K562 (cell line): Measurements from ENCODE around the gene BTD. TPM values are rescaled to one million over a fixed set of nuclear protein-coding genes. Genes with fewer than 3 reads are reported as not detected.

Experiments
- ATAC-seq: fragments of 200-7000 bp; cut with Tn5 transposase; 3 replicates; pipeline ENCODE4 v1.9.1; 2020; ENCODE audit warnings: moderate library complexity
- BruUV-seq: library from RNA; stranded (reverse); fragments of 400-500 nt; replicated peaks from 2 replicates; lab custom pipeline; 2021; lab: Mats Ljungman, UMichigan
- CTCF ChIA-PET: fragments of 300-600 bp; formaldehyde crosslinking; extraction: SDS; loops from one replicate; lab custom pipeline; 2021; ENCODE audit warnings: low intra/inter-chr PET ratio; lab: Yijun Ruan, JAX
- POLR2A ChIA-PET: fragments of 300-600, 350-650 bp; sonication (Branson Sonifier 250); formaldehyde crosslinking; extraction: SDS; loops from one replicate; lab custom pipeline; 2021; ENCODE audit warnings: antibody characterized with exemption, inconsistent platforms; lab: Yijun Ruan, JAX
- DNase-seq, 4 experiments: peaks; one replicate each; pipeline versions ENCODE4 v3.0.0 to v3.0.0-alpha.2; 2011 to 2018; ENCODE audit warnings: low spot score in 3 of 4, mixed read lengths in 3 of 4; ENCODE audit errors: extremely low read depth in 1 of 4
- FAIRE-seq: peaks from 2 replicates; lab custom pipeline; 2011; peaks lifted over from hg19 to GRCh38; lab: Jason Lieb, UNC
- H2AFZ ChIP-seq: 2 replicates; pipeline ENCODE4 v1.6.0; 2011; ENCODE audit warnings: low read depth, low read length, control low read depth, inconsistent platforms
- H3K27ac ChIP-seq: fragments of 200-600 bp; 3 replicates; pipeline ENCODE4 v1.8.0; 2011; ENCODE audit warnings: low read depth, mild to moderate bottlenecking, control low read depth, inconsistent platforms, low read length, moderate library complexity, mixed read lengths; ENCODE audit errors: extremely low read depth
- H3K27me3 ChIP-seq, 2 experiments: fragments of 300-600 bp in 1 of 2; 2 replicates in 1 of 2; 3 replicates in 1 of 2; pipeline versions ENCODE4 v1.6.0 to v1.8.0; 2011; ENCODE audit warnings: inconsistent platforms in 2 of 2, low read length in 2 of 2, mild to moderate bottlenecking in 1 of 2, mixed read lengths in 1 of 2, moderate library complexity in 1 of 2; ENCODE audit not compliant: control insufficient read depth in 2 of 2, insufficient read depth in 2 of 2
- H3K36me3 ChIP-seq: fragments of 300-600 bp; 3 replicates; pipeline ENCODE4 v1.8.0; 2011; ENCODE audit warnings: mild to moderate bottlenecking, low read length, inconsistent platforms; ENCODE audit not compliant: control insufficient read depth, insufficient read depth
- H3K4me1 ChIP-seq, 2 experiments: fragments of 200-600 bp in 1 of 2; replicated peaks in 1 of 2; 2 replicates in 1 of 2; 3 replicates in 1 of 2; pipeline versions ENCODE4 v1.5.1 to v1.8.0; 2011; ENCODE audit warnings: inconsistent platforms in 2 of 2, low read length in 2 of 2, mild to moderate bottlenecking in 1 of 2, mixed read lengths in 1 of 2, moderate library complexity in 1 of 2; ENCODE audit not compliant: control insufficient read depth in 2 of 2, insufficient read depth in 2 of 2
- H3K4me2 ChIP-seq: 2 replicates; pipeline ENCODE4 v1.6.1; 2011; ENCODE audit warnings: low read length, control low read depth, inconsistent platforms, mixed read lengths; ENCODE audit not compliant: insufficient read depth
- H3K4me3 ChIP-seq: fragments of 200-600 bp; sonication (generic), shearing (Covaris generic); 2 replicates; pipeline ENCODE4 v1.5.1; 2016; ENCODE audit warnings: control low read depth, inconsistent platforms
- H3K79me2 ChIP-seq: fragments of 200-600 bp; 3 replicates; pipeline ENCODE4 v1.8.0; 2011; ENCODE audit warnings: low read length, inconsistent platforms; ENCODE audit not compliant: control insufficient read depth, insufficient read depth
- H3K9ac ChIP-seq, 2 experiments: 2 replicates each; pipeline versions ENCODE4 v1.6.0 to v1.6.1; 2011; ENCODE audit warnings: low read depth in 2 of 2, low read length in 2 of 2, control low read depth in 1 of 2, inconsistent platforms in 1 of 2, mild to moderate bottlenecking in 1 of 2, mixed read lengths in 1 of 2; ENCODE audit not compliant: insufficient read depth in 1 of 2
- H3K9me1 ChIP-seq: one replicate; pipeline ENCODE4 v1.6.0; 2011; ENCODE audit warnings: inconsistent platforms, mild to moderate bottlenecking, low read length, moderate library complexity; ENCODE audit not compliant: control insufficient read depth, insufficient read depth
- H3K9me3 ChIP-seq: replicated peaks from 2 replicates; pipeline ENCODE4 v1.5.1; 2011; ENCODE audit warnings: low read depth, low read length, inconsistent platforms; ENCODE audit not compliant: control insufficient read depth, insufficient read depth
- H4K20me1 ChIP-seq: replicated peaks from 2 replicates; pipeline ENCODE4 v1.6.1; 2011; ENCODE audit warnings: low read length, inconsistent platforms, mixed read lengths; ENCODE audit not compliant: control insufficient read depth, insufficient read depth
- DPF2 ChIP-seq: fragments of 450-650 bp; IDR thresholded peaks from 2 replicates; pipeline ENCODE4 v1.6.1; 2016
- EWSR1 ChIP-seq: fragments of 450-650 bp; IDR thresholded peaks from 2 replicates; pipeline ENCODE4 v1.6.1; 2018; ENCODE audit warnings: borderline replicate concordance, mild to moderate bottlenecking, low read depth, moderate library complexity; ENCODE audit not compliant: partially characterized antibody
- HMG20A ChIP-seq: fragments of 450-650 bp; formaldehyde crosslinking; conservative IDR thresholded peaks from 2 replicates; pipeline ENCODE4 v1.4.0; 2020; ENCODE audit warnings: mild to moderate bottlenecking, mixed read lengths
- MTA1 ChIP-seq: fragments of 450-650 bp; IDR thresholded peaks from 2 replicates; pipeline ENCODE4 v1.6.1; 2017; ENCODE audit warnings: borderline replicate concordance
- POLR2H ChIP-seq: IDR thresholded peaks from 2 replicates; pipeline ENCODE4 v1.6.1; 2016; ENCODE audit warnings: missing genetic modification characterization, low read depth, mild to moderate bottlenecking, control low read depth, missing compliant biosample characterization, moderate library complexity
- SETDB1 ChIP-seq: IDR thresholded peaks from one replicate; pipeline ENCODE4 v1.6.1; 2012; ENCODE audit warnings: low read length, control low read depth, inconsistent platforms
- SRSF7 ChIP-seq: fragments of 200-400 bp; formaldehyde crosslinking; optimal IDR thresholded peaks from 2 replicates; pipeline ENCODE3; 2017; ENCODE audit warnings: mild to moderate bottlenecking, low read depth, low read length
- TAF15 ChIP-seq: fragments of 200-400 bp; formaldehyde crosslinking; IDR thresholded peaks from 2 replicates; pipeline ENCODE4 v1.6.1; 2017; ENCODE audit warnings: mild to moderate bottlenecking, low read depth, low read length, moderate library complexity
- YY1 ChIP-seq, 3 experiments: IDR thresholded peaks; 2 replicates each; pipeline ENCODE4 v1.6.1; 2011; ENCODE audit warnings: low read length in 2 of 3, mild to moderate bottlenecking in 2 of 3, moderate library complexity in 2 of 3, borderline replicate concordance in 1 of 3, control low read depth in 1 of 3, low read depth in 1 of 3; ENCODE audit not compliant: insufficient read depth in 3 of 3, insufficient replicate concordance in 2 of 3, control insufficient read depth in 1 of 3, insufficient read length in 1 of 3; ENCODE audit errors: extremely low read depth in 1 of 3
- ZNF134 ChIP-seq: fragments of 250-450 bp; sonication (Bioruptor Pico); conservative IDR thresholded peaks from 2 replicates; pipeline ENCODE4 v1.4.0; 2020
- ZNF347 ChIP-seq: fragments of 450-650 bp; formaldehyde crosslinking; IDR thresholded peaks from 2 replicates; pipeline ENCODE4 v1.4.0; 2020; ENCODE audit warnings: low read depth, mild to moderate bottlenecking, moderate library complexity
- ZNF444 ChIP-seq: fragments of 250-450 bp; sonication (Bioruptor Pico); IDR thresholded peaks from 2 replicates; pipeline ENCODE4 v1.4.0; 2020; ENCODE audit warnings: mild to moderate bottlenecking, moderate library complexity
- ZNF77 ChIP-seq: fragments of 250-450 bp; sonication (Bioruptor Pico); IDR thresholded peaks from 2 replicates; pipeline ENCODE4 v1.5.0; 2020
- WGBS: fragments of 100-300 bp; shearing (Covaris generic); methylation state at CpG from one replicate; pipeline ENCODE4 v1.1.6; 2016; ENCODE audit warnings: low coverage, mixed read lengths; ENCODE audit not compliant: insufficient coverage; ENCODE audit errors: missing lambda C conversion rate; 5-methylcytosine and 5-hydroxymethylcytosine counted together
- in situ Hi-C: fragments of 300-500 bp; cut with MboI; formaldehyde crosslinking; loops from 4 replicates; pipeline ENCODE4 v1.15.0; 2018; ENCODE audit warnings: inconsistent platforms, mixed read lengths
- intact Hi-C: fragments of 100-400 bp; cut with micrococcal nuclease; formaldehyde crosslinking; loops from 2 replicates; pipeline ENCODE4 v1.14.2; 2022
- polyA plus RNA-seq, 8 experiments: library from polyadenylated mRNA; depleted of rRNA in 4 of 8; stranded (reverse) in 5 of 8; unstranded in 3 of 8; fragments of >200 nt; fragmentation: Nextera tagmentation in 2 of 8; fragmentation: Illumina TruSeq in 1 of 8; extraction: Ambion mirVana in 2 of 8; extraction: Trizol in 1 of 8; gene quantifications; 2 replicates each; pipeline versions ENCODE4 v1.2.1 to v1.2.3, GENCODE V29; 2011 to 2014; ENCODE audit warnings: inconsistent platforms in 1 of 8, missing spikeins in 1 of 8
- total RNA-seq, 7 experiments: library from RNA; depleted of rRNA in 6 of 7; stranded (reverse); fragments of >200 nt in 6 of 7; fragmentation: Illumina TruSeq in 2 of 7; extraction: Trizol in 2 of 7; gene quantifications; 2 replicates each; pipeline versions ENCODE4 v1.2.1 to v1.2.3, GENCODE V29; 2011 to 2021; ENCODE audit warnings: low replicate concordance in 1 of 7
- TF ChIP-seq, protein P1 (sequence below): fragments of 450-650 bp; formaldehyde crosslinking; IDR thresholded peaks from 2 replicates; pipeline ENCODE4 v1.4.0; 2022; ENCODE audit warnings: missing genetic modification characterization
- TF ChIP-seq, protein P2 (sequence below): fragments of 450-650 bp; formaldehyde crosslinking; IDR thresholded peaks from 2 replicates; pipeline ENCODE4 v1.4.0; 2020; ENCODE audit warnings: mild to moderate bottlenecking, moderate library complexity

Gene BTD
- total and polyA plus RNA-seq, 9 of the 15 experiments (the other 6 are each of a cell fraction or from before 2014, with no cell fraction given) = 6.6 to 26.2 (median 10.6) TPM

DNA sequence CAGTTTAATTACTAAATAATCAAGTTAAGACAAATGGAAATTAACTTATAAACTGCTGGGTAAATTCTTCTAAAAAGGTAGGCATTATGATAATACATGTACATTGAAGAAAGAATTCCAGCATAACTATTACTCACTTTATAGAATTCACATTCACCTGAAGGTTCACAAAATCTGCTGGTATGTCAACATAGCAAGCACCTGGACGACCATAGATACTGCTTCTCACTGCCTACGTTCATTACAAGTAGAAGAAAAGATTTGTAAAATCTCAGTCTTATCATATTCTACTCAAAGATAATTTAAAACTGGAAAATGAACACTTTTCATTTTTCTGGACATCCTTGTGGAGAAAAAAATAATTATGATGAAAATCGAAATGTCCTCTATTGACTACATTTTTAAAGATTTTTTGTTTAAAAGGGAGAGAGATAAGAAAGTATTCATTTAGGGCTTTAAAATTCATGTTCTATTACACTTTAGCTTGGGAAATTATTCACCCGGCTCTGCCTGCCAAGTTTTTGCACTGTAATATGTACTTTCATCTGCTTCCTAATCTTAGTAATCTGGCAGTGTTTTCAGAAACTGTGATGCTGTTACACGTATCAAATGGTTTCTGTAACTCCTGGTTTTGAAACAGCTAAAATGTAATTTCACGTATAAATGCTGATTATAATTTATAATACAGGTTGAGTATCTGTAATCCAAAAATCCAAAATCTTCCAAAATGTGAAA, 16.3 kb upstream of the BTD start:
- POLR2A ChIA-PET = no interaction called here
- no peak for DNase-seq
- no peak overlapping the region for H3K9ac ChIP-seq
- H3K9me3 ChIP-seq = no peaks in the 10 kb centered on the region
- no peaks in the 10 kb centered on the region for H3K27me3 ChIP-seq
- H3K4me2 ChIP-seq = no peak overlapping the region
- H3K36me3 ChIP-seq = peaks cover 43% of the 10 kb centered on the region; the same call in 2 of the 3 replicates
- 73% methylated on average over 6 of the region's 6 CpGs for whole genome bisulfite sequencing
- FAIRE-seq = no peak
- no peaks in the 10 kb centered on the region for H4K20me1 ChIP-seq
- no peaks in the 10 kb centered on the region for H3K9me1 ChIP-seq
- H3K4me1 ChIP-seq = no peaks in the 10 kb centered on the region
- H2AFZ ChIP-seq = no peak overlapping the region
- in situ Hi-C loops (no loop called here), intact Hi-C loops (no loop called here)
- ATAC-seq = no peak
- CTCF ChIA-PET = no interaction called here
- BruUV-seq = no TSS peak
- no peaks in the 10 kb centered on the region for H3K79me2 ChIP-seq
- no peak overlapping the region for H3K27ac ChIP-seq
- no peak overlapping the region for H3K4me3 ChIP-seq
- TF ChIP-seq MTA1 = no peak
- TF ChIP-seq POLR2H = no peak
- TF ChIP-seq EWSR1 = no peak
- TF ChIP-seq, protein P1, sequence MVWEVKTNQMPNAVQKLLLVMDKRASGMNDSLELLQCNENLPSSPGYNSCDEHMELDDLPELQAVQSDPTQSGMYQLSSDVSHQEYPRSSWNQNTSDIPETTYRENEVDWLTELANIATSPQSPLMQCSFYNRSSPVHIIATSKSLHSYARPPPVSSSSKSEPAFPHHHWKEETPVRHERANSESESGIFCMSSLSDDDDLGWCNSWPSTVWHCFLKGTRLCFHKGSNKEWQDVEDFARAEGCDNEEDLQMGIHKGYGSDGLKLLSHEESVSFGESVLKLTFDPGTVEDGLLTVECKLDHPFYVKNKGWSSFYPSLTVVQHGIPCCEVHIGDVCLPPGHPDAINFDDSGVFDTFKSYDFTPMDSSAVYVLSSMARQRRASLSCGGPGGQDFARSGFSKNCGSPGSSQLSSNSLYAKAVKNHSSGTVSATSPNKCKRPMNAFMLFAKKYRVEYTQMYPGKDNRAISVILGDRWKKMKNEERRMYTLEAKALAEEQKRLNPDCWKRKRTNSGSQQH (CRISPR knock-in tag) = no peak
- TF ChIP-seq, protein P2, sequence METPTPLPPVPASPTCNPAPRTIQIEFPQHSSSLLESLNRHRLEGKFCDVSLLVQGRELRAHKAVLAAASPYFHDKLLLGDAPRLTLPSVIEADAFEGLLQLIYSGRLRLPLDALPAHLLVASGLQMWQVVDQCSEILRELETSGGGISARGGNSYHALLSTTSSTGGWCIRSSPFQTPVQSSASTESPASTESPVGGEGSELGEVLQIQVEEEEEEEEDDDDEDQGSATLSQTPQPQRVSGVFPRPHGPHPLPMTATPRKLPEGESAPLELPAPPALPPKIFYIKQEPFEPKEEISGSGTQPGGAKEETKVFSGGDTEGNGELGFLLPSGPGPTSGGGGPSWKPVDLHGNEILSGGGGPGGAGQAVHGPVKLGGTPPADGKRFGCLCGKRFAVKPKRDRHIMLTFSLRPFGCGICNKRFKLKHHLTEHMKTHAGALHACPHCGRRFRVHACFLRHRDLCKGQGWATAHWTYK (CRISPR knock-in tag) = no peak
- TF ChIP-seq ZNF77 (CRISPR knock-in tag) = no peak
- TF ChIP-seq YY1 (IDR thresholded peaks at IDR 0.05; ENCODE audit: borderline replicate concordance in 1 of 3, control insufficient read depth in 1 of 3, extremely low read depth in 1 of 3, insufficient read depth in 3 of 3, insufficient read length in 1 of 3, insufficient replicate concordance in 2 of 3, low read depth in 1 of 3, low read length in 2 of 3) = no peak
- TF ChIP-seq DPF2 = no peak
- no peak for TF ChIP-seq SRSF7
- TF ChIP-seq TAF15 = no peak
- no peak for TF ChIP-seq SETDB1
- no peak for TF ChIP-seq ZNF134
- TF ChIP-seq HMG20A (CRISPR knock-in tag) = no peak
- TF ChIP-seq ZNF347 (CRISPR knock-in tag) = no peak
- no peak for TF ChIP-seq ZNF444
